Measurements from ENCODE around the gene EEF2. TPM values are rescaled to one million over a fixed set of nuclear protein-coding genes. Genes with fewer than 3 reads are reported as not detected.

The EEF2 gene
- total RNA-seq, 2 donors from 2014 or later = 3,876 to 4,058 TPM

GRCh38 chr19:3979674-3980352, 5.5 kb downstream of the EEF2 start:
- H3K9me3 Mint-ChIP-seq = no peaks in the 10 kb centered on the region
- peaks cover 23 to 48% of the 10 kb centered on the region in 2 donors for H3K36me3 Mint-ChIP-seq (ENCODE audit: insufficient read depth in 2 of 2)
- ATAC-seq (replicated peaks in 1 of 2) (peak in 1 of 2 donors; percentile 7), DNase-seq (no peak)
- peak overlapping the region; percentile 60 for H3K27ac Mint-ChIP-seq
- no peaks in the 10 kb centered on the region for H3K27me3 Mint-ChIP-seq (ENCODE audit: low read depth)
- no peak overlapping the region for H3K4me3 Mint-ChIP-seq
- H3K4me1 Mint-ChIP-seq (ENCODE audit: low read depth) = peaks cover 47% of the 10 kb centered on the region

GRCh38 chr19:3979289-3979673, 6.0 kb downstream of the EEF2 start:
- ATAC-seq (replicated peaks in 1 of 2) (no peak), DNase-seq (no peak)
- Mint-ChIP-seq H3K36me3 (ENCODE audit: insufficient read depth in 2 of 2) (peaks cover 18 to 43% of the 10 kb centered on the region in 2 donors), H3K4me3 (no peak overlapping the region), H3K27ac (peak overlapping the region; percentile 60), H3K9me3 (no peaks in the 10 kb centered on the region), H3K27me3 (ENCODE audit: low read depth) (no peaks in the 10 kb centered on the region), H3K4me1 (ENCODE audit: low read depth) (peaks cover 42% of the 10 kb centered on the region)

- DNase-seq (no peak), ATAC-seq (replicated peaks in 1 of 2) (no peak)
- Mint-ChIP-seq H3K36me3 (ENCODE audit: insufficient read depth in 2 of 2) (peaks cover 8 to 32% of the 10 kb centered on the region in 2 donors), H3K27ac (no peak overlapping the region), H3K4me3 (no peak overlapping the region), H3K9me3 (no peaks in the 10 kb centered on the region), H3K4me1 (ENCODE audit: low read depth) (peaks cover 30% of the 10 kb centered on the region), H3K27me3 (ENCODE audit: low read depth) (no peaks in the 10 kb centered on the region)
Measured at GRCh38 chr19:3978145-3978544, 7.1 kb downstream of the EEF2 start.

GRCh38 chr19:3977242-3978143, 7.8 kb downstream of the EEF2 start:
- DNase-seq (no peak), ATAC-seq (replicated peaks in 1 of 2) (peak; percentile 3 to 14)
- H3K27me3 Mint-ChIP-seq (ENCODE audit: low read depth) = no peaks in the 10 kb centered on the region
- H3K27ac Mint-ChIP-seq = no peak overlapping the region
- no peak overlapping the region for H3K4me3 Mint-ChIP-seq
- H3K4me1 Mint-ChIP-seq (ENCODE audit: low read depth) = peaks cover 24% of the 10 kb centered on the region
- peaks cover 8 to 26% of the 10 kb centered on the region in 2 donors for H3K36me3 Mint-ChIP-seq (ENCODE audit: insufficient read depth in 2 of 2)
- H3K9me3 Mint-ChIP-seq = no peaks in the 10 kb centered on the region

DNA sequence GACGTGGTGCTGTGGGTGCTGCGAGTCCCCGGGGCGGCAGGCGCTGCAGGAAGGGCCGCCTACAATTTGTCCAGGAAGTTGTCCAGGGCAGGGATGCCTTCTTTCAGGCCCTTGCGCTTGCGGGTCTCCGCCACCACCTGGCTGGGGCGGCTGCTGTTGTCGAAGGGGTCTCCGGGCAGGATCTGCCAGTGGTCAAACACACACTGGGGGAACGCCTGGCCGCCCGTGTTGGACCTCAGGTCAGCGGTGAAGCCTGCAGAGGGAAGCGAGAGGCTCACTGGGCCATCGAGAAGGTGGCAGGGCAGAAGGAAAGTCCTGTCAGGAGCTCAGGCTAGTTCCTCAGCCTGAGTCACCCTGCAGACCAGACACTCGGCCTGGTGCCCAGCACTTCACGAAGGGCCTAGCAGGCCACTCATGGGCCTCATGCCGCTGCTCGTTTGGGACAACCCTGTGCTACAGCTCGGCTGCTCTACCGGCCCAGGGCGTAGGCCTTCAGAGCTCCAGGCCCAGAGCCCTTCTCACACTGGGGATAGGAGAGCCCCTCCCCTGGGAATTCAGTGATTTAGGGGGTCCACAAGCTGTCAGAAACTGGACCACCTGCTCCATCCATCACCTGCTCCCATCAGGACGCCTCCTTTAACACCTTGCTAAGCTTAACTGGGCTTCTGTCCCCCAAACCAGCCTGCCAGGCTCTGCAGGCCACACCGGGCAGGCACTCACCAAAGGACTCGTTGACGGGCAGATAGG, 8.6 kb downstream of the EEF2 start:
- peak in 1 of 2 donors; percentile 10 for ATAC-seq (replicated peaks in 1 of 2)
- no peak for DNase-seq
- Mint-ChIP-seq H3K27ac (no peak overlapping the region), H3K27me3 (ENCODE audit: low read depth) (no peaks in the 10 kb centered on the region), H3K36me3 (ENCODE audit: insufficient read depth in 2 of 2) (peaks cover 8 to 22% of the 10 kb centered on the region in 2 donors), H3K4me1 (ENCODE audit: low read depth) (peaks cover 16% of the 10 kb centered on the region), H3K4me3 (no peak overlapping the region), H3K9me3 (no peaks in the 10 kb centered on the region)

- H3K9me3 Mint-ChIP-seq = no peaks in the 10 kb centered on the region
- peaks cover 6 to 15% of the 10 kb centered on the region in 2 donors for H3K36me3 Mint-ChIP-seq (ENCODE audit: insufficient read depth in 2 of 2)
- no peaks in the 10 kb centered on the region for H3K27me3 Mint-ChIP-seq (ENCODE audit: low read depth)
- DNase-seq (no peak), ATAC-seq (replicated peaks in 1 of 2) (no peak)
- no peak overlapping the region for H3K27ac Mint-ChIP-seq
- peaks cover 9% of the 10 kb centered on the region for H3K4me1 Mint-ChIP-seq (ENCODE audit: low read depth)
- H3K4me3 Mint-ChIP-seq = no peak overlapping the region
Measured at GRCh38 chr19:3975637-3976087, 9.6 kb downstream of the EEF2 start.

GRCh38 chr19:3975144-3975543, 10.1 kb downstream of the EEF2 start:
- peaks cover 14% of the 10 kb centered on the region for H3K4me1 Mint-ChIP-seq (ENCODE audit: low read depth)
- no peak overlapping the region for H3K27ac Mint-ChIP-seq
- no peak overlapping the region for H3K4me3 Mint-ChIP-seq
- no peak for ATAC-seq (replicated peaks in 1 of 2)
- H3K27me3 Mint-ChIP-seq (ENCODE audit: low read depth) = no peaks in the 10 kb centered on the region
- no peaks in the 10 kb centered on the region for H3K9me3 Mint-ChIP-seq
- DNase-seq = no peak
- peaks cover 7 to 15% of the 10 kb centered on the region in 2 donors for H3K36me3 Mint-ChIP-seq (ENCODE audit: insufficient read depth in 2 of 2)

GRCh38 chr19:3970808-3971598, 14.3 kb downstream of the EEF2 start, which contains the start of gene DAPK3:
Gene DAPK3 (minus strand): TSS chr19:3971099. CDS start chr19:3969735, 1,364 bp downstream.
- Mint-ChIP-seq H3K27ac (peak within 1 kb of the TSS; percentile 56), H3K4me3 (peak within 1 kb of the TSS; percentile 78 to 98), H3K36me3 (ENCODE audit: insufficient read depth in 2 of 2) (peaks cover 2 to 6% of the 10 kb centered on the region in 2 donors), H3K9me3 (no peaks in the 10 kb centered on the region), H3K27me3 (ENCODE audit: low read depth) (no peaks in the 10 kb centered on the region), H3K4me1 (ENCODE audit: low read depth) (peaks cover 25% of the 10 kb centered on the region)
- peak; percentile 98 for DNase-seq
- peak; percentile 82 to 92 for ATAC-seq (replicated peaks in 1 of 2)

GRCh38 chr19:3970313-3970807, 14.9 kb downstream of the EEF2 start:
- Mint-ChIP-seq H3K9me3 (no peaks in the 10 kb centered on the region), H3K4me3 (peak overlapping the region; percentile 78 to 98), H3K4me1 (ENCODE audit: low read depth) (peaks cover 25% of the 10 kb centered on the region), H3K27ac (peak overlapping the region; percentile 29), H3K36me3 (ENCODE audit: insufficient read depth in 2 of 2) (peaks cover 2 to 4% of the 10 kb centered on the region in 2 donors), H3K27me3 (ENCODE audit: low read depth) (no peaks in the 10 kb centered on the region)
- DNase-seq = no peak
- ATAC-seq (replicated peaks in 1 of 2) = no peak

- DNase-seq (no peak), ATAC-seq (replicated peaks in 1 of 2) (no peak)
- Mint-ChIP-seq H3K9me3 (no peaks in the 10 kb centered on the region), H3K4me1 (ENCODE audit: low read depth) (peaks cover 25% of the 10 kb centered on the region), H3K27me3 (ENCODE audit: low read depth) (no peaks in the 10 kb centered on the region), H3K4me3 (peak overlapping the region; percentile 78 to 98), H3K27ac (peak overlapping the region; percentile 29), H3K36me3 (ENCODE audit: insufficient read depth in 2 of 2) (peaks cover 2 to 4% of the 10 kb centered on the region in 2 donors)
Measured at GRCh38 chr19:3969435-3970312, 15.6 kb downstream of the EEF2 start.
